Upper lobe of left lung (tissue), 4 donors: ENCODE data around the gene RNPS1.

Experiments used
- POLR2A ChIP-seq, 4 donors: fragments of 450-650 bp; IDR thresholded peaks; one replicate each; pipeline ENCODE4 v1.5.1; 2016 to 2017; ENCODE audit warnings: antibody characterized with exemption in 4 of 4, mild to moderate bottlenecking in 2 of 4
- POLR2AphosphoS5 ChIP-seq, 2 donors: sonication (generic); formaldehyde crosslinking; IDR thresholded peaks; one replicate each; pipeline ENCODE4 v1.5.1; 2017; ENCODE audit warnings: antibody characterized with exemption in 2 of 2
- TF ChIP-seq, protein P1 (sequence below), 6 experiments: fragments of 450-650 bp in 4 of 6; fragments of 200-600 bp in 2 of 6; sonication (generic) in 2 of 6; IDR thresholded peaks; one replicate each; pipeline ENCODE4 v1.5.1; 2016 to 2019; ENCODE audit warnings: antibody characterized with exemption in 6 of 6

- TF ChIP-seq, protein P1, sequence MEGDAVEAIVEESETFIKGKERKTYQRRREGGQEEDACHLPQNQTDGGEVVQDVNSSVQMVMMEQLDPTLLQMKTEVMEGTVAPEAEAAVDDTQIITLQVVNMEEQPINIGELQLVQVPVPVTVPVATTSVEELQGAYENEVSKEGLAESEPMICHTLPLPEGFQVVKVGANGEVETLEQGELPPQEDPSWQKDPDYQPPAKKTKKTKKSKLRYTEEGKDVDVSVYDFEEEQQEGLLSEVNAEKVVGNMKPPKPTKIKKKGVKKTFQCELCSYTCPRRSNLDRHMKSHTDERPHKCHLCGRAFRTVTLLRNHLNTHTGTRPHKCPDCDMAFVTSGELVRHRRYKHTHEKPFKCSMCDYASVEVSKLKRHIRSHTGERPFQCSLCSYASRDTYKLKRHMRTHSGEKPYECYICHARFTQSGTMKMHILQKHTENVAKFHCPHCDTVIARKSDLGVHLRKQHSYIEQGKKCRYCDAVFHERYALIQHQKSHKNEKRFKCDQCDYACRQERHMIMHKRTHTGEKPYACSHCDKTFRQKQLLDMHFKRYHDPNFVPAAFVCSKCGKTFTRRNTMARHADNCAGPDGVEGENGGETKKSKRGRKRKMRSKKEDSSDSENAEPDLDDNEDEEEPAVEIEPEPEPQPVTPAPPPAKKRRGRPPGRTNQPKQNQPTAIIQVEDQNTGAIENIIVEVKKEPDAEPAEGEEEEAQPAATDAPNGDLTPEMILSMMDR (IDR thresholded peaks at IDR 0.05) = peak in 1 of 6 experiments; percentile 29
- no peak for TF ChIP-seq POLR2AphosphoS5 (IDR thresholded peaks at IDR 0.05)
- no peak for TF ChIP-seq POLR2A (IDR thresholded peaks at IDR 0.05)
Measured at GRCh38 chr16:2223942-2224486, 43.9 kb downstream of the RNPS1 start.
